GM12878 (cell line): ENCODE results near the gene SLC17A8. TPM values are rescaled to one million over a fixed set of nuclear protein-coding genes. Genes with fewer than 3 reads are reported as not detected.

Experiments used
- ATAC-seq: fragments of 200-7000 bp; cut with Tn5 transposase; 3 replicates; pipeline ENCODE4 v1.9.1; 2020; ENCODE audit warnings: mild to moderate bottlenecking, moderate library complexity
- BruUV-seq: library from RNA; stranded (reverse); fragments of 400-500 nt; replicated peaks from 2 replicates; lab custom pipeline; 2021; lab: Mats Ljungman, UMichigan
- CTCF ChIA-PET: fragments of 300-600 bp; sonication (Branson Sonifier 250); formaldehyde crosslinking; extraction: SDS; loops from one replicate; lab custom pipeline; 2021; ENCODE audit warnings: inconsistent platforms; lab: Yijun Ruan, JAX
- POLR2A ChIA-PET: fragments of 350-600 bp; formaldehyde crosslinking; extraction: SDS; loops from one replicate; lab custom pipeline; 2021; ENCODE audit warnings: inconsistent platforms; lab: Charles Lee
- RAD21 ChIA-PET: fragments of 300-600 bp; sonication (Branson Sonifier 250); formaldehyde crosslinking; loops from one replicate; lab custom pipeline; 2023; ENCODE audit warnings: antibody characterized with exemption; ENCODE audit not compliant: unreplicated experiment; lab: Charles Lee
- SMC1A ChIA-PET: fragments of 300-600 bp; sonication (Branson Sonifier 250); formaldehyde crosslinking; loops from one replicate; lab custom pipeline; 2023; ENCODE audit not compliant: unreplicated experiment, uncharacterized antibody; lab: Charles Lee
- DNase-seq: peaks from one replicate; pipeline ENCODE4 v3.0.0-alpha.2; 2011; ENCODE audit warnings: low read depth, low spot score
- FAIRE-seq: peaks from 3 replicates; lab custom pipeline; 2011; peaks lifted over from hg19 to GRCh38; lab: Jason Lieb, UNC
- H2AFZ ChIP-seq: 2 replicates; pipeline ENCODE4 v1.6.0; 2011; ENCODE audit warnings: low read depth, low read length, control low read depth; ENCODE audit not compliant: control insufficient read depth
- H3K27ac ChIP-seq: 2 replicates; pipeline ENCODE4 v1.5.1; 2011; ENCODE audit warnings: control low read depth; ENCODE audit not compliant: control insufficient read depth, insufficient read depth
- H3K27me3 ChIP-seq, 2 experiments: replicated peaks in 1 of 2; 2 replicates each; pipeline versions ENCODE4 v1.6.0 to v1.6.1; 2011; ENCODE audit warnings: low read length in 1 of 2; ENCODE audit not compliant: control insufficient read depth in 2 of 2, insufficient read depth in 2 of 2
- H3K36me3 ChIP-seq, 2 experiments: 2 replicates each; pipeline ENCODE4 v1.5.1; 2011; ENCODE audit warnings: low read length in 1 of 2; ENCODE audit not compliant: control insufficient read depth in 2 of 2, insufficient read depth in 2 of 2
- H3K4me1 ChIP-seq: 2 replicates; pipeline ENCODE4 v1.6.1; 2011; ENCODE audit warnings: mild to moderate bottlenecking, low read length, moderate library complexity, mixed read lengths; ENCODE audit not compliant: control insufficient read depth, insufficient read depth
- H3K4me2 ChIP-seq: 2 replicates; pipeline ENCODE4 v1.6.0; 2011; ENCODE audit warnings: control low read depth; ENCODE audit not compliant: control insufficient read depth, insufficient read depth
- H3K4me3 ChIP-seq: fragments of 200-600 bp; sonication (generic); 2 replicates; pipeline ENCODE4 v1.5.1; 2016
- H3K79me2 ChIP-seq: 2 replicates; pipeline ENCODE4 v1.6.0; 2011; ENCODE audit warnings: low read length; ENCODE audit not compliant: control insufficient read depth, insufficient read depth
- H3K9ac ChIP-seq: 2 replicates; pipeline ENCODE4 v1.8.0; 2011; ENCODE audit warnings: low read length, control low read depth, mixed read lengths; ENCODE audit not compliant: control insufficient read depth, insufficient read depth
- H3K9me3 ChIP-seq: replicated peaks from 3 replicates; pipeline ENCODE4 v1.5.1; 2011; ENCODE audit warnings: mild to moderate bottlenecking, low read length; ENCODE audit not compliant: control insufficient read depth, insufficient read depth
- H4K20me1 ChIP-seq: 2 replicates; pipeline ENCODE4 v1.6.0; 2011; ENCODE audit not compliant: control insufficient read depth, insufficient read depth
- ASH2L ChIP-seq: fragments of 300-600, 200-600 bp; sonication (generic); IDR thresholded peaks from 2 replicates; pipeline ENCODE4 v1.6.1; 2017; ENCODE audit warnings: low read depth, mild to moderate bottlenecking, borderline replicate concordance
- CHD4 ChIP-seq: fragments of 200-600 bp; sonication (generic); IDR thresholded peaks from 2 replicates; pipeline ENCODE4 v1.6.1; 2016; ENCODE audit warnings: mild to moderate bottlenecking
- E2F4 ChIP-seq: IDR thresholded peaks from 2 replicates; pipeline ENCODE4 v1.6.1; 2012; ENCODE audit warnings: low read depth, low read length, improper control_type of control experiment
- HDAC2 ChIP-seq: fragments of 200-600 bp; sonication (generic); IDR thresholded peaks from 2 replicates; pipeline ENCODE4 v1.6.1; 2017
- IRF5 ChIP-seq: fragments of 450-650 bp; IDR thresholded peaks from 2 replicates; pipeline ENCODE4 v1.6.1; 2017; ENCODE audit warnings: borderline replicate concordance
- LARP7 ChIP-seq: fragments of 450-650 bp; IDR thresholded peaks from 2 replicates; pipeline ENCODE4 v1.6.1; 2017; ENCODE audit warnings: mild to moderate bottlenecking
- MEF2A ChIP-seq: IDR thresholded peaks from 2 replicates; pipeline ENCODE4 v1.6.1; 2011; ENCODE audit warnings: low read depth, mild to moderate bottlenecking, low read length, moderate library complexity; ENCODE audit not compliant: insufficient read depth
- MEF2B ChIP-seq: fragments of 450-650 bp; IDR thresholded peaks from 2 replicates; pipeline ENCODE4 v1.6.1; 2018; ENCODE audit warnings: mild to moderate bottlenecking, moderate library complexity; ENCODE audit not compliant: partially characterized antibody, poor library complexity, severe bottlenecking
- MYC ChIP-seq: IDR thresholded peaks from 2 replicates; pipeline ENCODE4 v1.6.1; 2011; ENCODE audit warnings: mild to moderate bottlenecking, low read length, moderate library complexity, inconsistent platforms; ENCODE audit not compliant: insufficient read depth, insufficient replicate concordance, insufficient read length, severe bottlenecking
- NBN ChIP-seq: fragments of 450-650 bp; IDR thresholded peaks from 2 replicates; pipeline ENCODE4 v1.6.1; 2016
- NRF1 ChIP-seq: conservative IDR thresholded peaks from 2 replicates; pipeline ENCODE4 v1.6.1; 2011; ENCODE audit warnings: mild to moderate bottlenecking, low read depth, low read length, improper control_type of control experiment
- PAX5 ChIP-seq: IDR thresholded peaks from 2 replicates; pipeline ENCODE4 v1.6.1; 2011; ENCODE audit warnings: low read depth, low read length, borderline replicate concordance
- RCOR1 ChIP-seq: conservative IDR thresholded peaks from 2 replicates; pipeline ENCODE4 v1.6.1; 2012; ENCODE audit warnings: low read depth, low read length, improper control_type of control experiment
- RFX5 ChIP-seq: IDR thresholded peaks from 2 replicates; pipeline ENCODE4 v1.6.1; 2011; ENCODE audit warnings: low read depth, low read length, improper control_type of control experiment
- SKIL ChIP-seq: fragments of 450-650 bp; IDR thresholded peaks from 2 replicates; pipeline ENCODE4 v1.6.1; 2017; ENCODE audit warnings: mild to moderate bottlenecking, low read depth, inconsistent platforms; ENCODE audit not compliant: poor library complexity, severe bottlenecking
- SUPT20H ChIP-seq: IDR thresholded peaks from 2 replicates; pipeline ENCODE4 v1.6.1; 2011; ENCODE audit warnings: low read depth, mild to moderate bottlenecking, low read length, moderate library complexity, borderline replicate concordance; ENCODE audit not compliant: control insufficient read depth
- TCF7 ChIP-seq: IDR thresholded peaks from 2 replicates; pipeline ENCODE4 v1.6.1; 2014; ENCODE audit warnings: antibody characterized with exemption, borderline replicate concordance
- ZNF217 ChIP-seq: fragments of 450-650 bp; IDR thresholded peaks from 2 replicates; pipeline ENCODE4 v1.6.1; 2017; ENCODE audit warnings: antibody characterized with exemption, mild to moderate bottlenecking
- ZNF24 ChIP-seq: fragments of 450-650 bp; IDR thresholded peaks from 2 replicates; pipeline ENCODE4 v1.6.1; 2017; ENCODE audit warnings: antibody characterized with exemption, mild to moderate bottlenecking
- WGBS: methylation state at CpG from one replicate; pipeline ENCODE4 v1.1.6; 2016; ENCODE audit warnings: low lambda C conversion rate; ENCODE audit not compliant: insufficient replicate concordance, insufficient coverage; ENCODE audit errors: missing lambda C conversion rate; 5-methylcytosine and 5-hydroxymethylcytosine counted together
- in situ Hi-C: fragments of 300-500 bp; cut with MboI; formaldehyde crosslinking; loops from 9 replicates; pipeline ENCODE4 v1.14.3; 2018; ENCODE audit warnings: mixed read lengths
- intact Hi-C: fragments of 100-400 bp; cut with micrococcal nuclease; formaldehyde crosslinking; loops from one replicate; pipeline ENCODE4 v1.14.2; 2022; ENCODE audit not compliant: unreplicated experiment
- polyA plus RNA-seq, 11 experiments: library from polyadenylated mRNA; depleted of rRNA in 4 of 11; unstranded in 6 of 11; stranded (reverse) in 5 of 11; fragments of >200 nt; fragmentation: Nextera tagmentation in 4 of 11; fragmentation: Illumina TruSeq in 1 of 11; extraction: Ambion mirVana in 4 of 11; extraction: Trizol in 1 of 11; gene quantifications; 1 replicate in 1 of 11; 2 replicates in 10 of 11; pipeline versions ENCODE4 v1.2.1 to v1.2.3, GENCODE V29; 2011 to 2016; ENCODE audit warnings: inconsistent platforms in 2 of 11, missing spikeins in 2 of 11, low read depth in 1 of 11
- total RNA-seq, 4 experiments: library from RNA; depleted of rRNA in 3 of 4; stranded (reverse); fragments of >200 nt in 3 of 4; fragmentation: Illumina TruSeq in 1 of 4; extraction: Trizol in 1 of 4; gene quantifications; 2 replicates each; pipeline versions ENCODE4 v1.2.1 to v1.2.3, GENCODE V29; 2013 to 2021
- TF ChIP-seq, protein P1 (sequence below): fragments of 450-650 bp; IDR thresholded peaks from 2 replicates; pipeline ENCODE4 v1.6.1; 2016; ENCODE audit warnings: mild to moderate bottlenecking

SLC17A8 gene
- total and polyA plus RNA-seq, 10 of the 15 experiments (the other 5 are each of a cell fraction or from before 2014, with no cell fraction given) = 0.18 TPM; not detected in 9

- TF ChIP-seq E2F4 = no peak
- no peak for TF ChIP-seq RFX5
- TF ChIP-seq ZNF24 = no peak
- TF ChIP-seq SUPT20H = no peak
- no peak for TF ChIP-seq PAX5
Observed at GRCh38 chr12:100384559-100384935, 27.7 kb downstream of the SLC17A8 start (continued).

DNA sequence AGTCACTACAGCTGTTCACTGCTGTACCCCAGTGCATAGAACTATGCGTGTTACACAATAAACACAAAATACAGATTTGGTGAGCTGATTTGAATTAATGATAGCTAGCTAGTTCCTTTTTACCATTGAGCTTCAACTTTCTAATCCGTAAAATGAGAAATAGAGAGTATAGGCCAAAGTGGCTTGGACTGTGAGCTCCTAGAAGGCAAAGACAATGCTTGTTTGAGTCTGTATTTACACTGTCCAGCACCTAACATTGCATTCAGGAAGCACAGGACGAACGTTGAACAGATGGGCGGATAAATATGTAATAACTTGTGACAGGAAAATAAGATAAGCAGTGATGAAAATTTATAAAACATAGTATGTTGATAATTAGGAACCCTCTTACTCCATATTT is 31.5 kb downstream of the SLC17A8 start:
- RAD21 ChIA-PET = interaction anchor here (1.0 kb wide), 1 partner anchor 154 kb away, joined by 3 read pairs; no protein-coding TSS in a partner anchor
- SMC1A ChIA-PET = interaction anchor here (0.6 kb wide), 1 partner anchor 746 kb away, joined by 3 read pairs; no protein-coding TSS in a partner anchor
- no peak for DNase-seq
- Histone ChIP-seq H3K27ac (no peak overlapping the region), H3K36me3 (no peaks in the 10 kb centered on the region), H3K9me3 (no peaks in the 10 kb centered on the region), H3K4me1 (no peaks in the 10 kb centered on the region), H2AFZ (no peak overlapping the region), H3K9ac (no peak overlapping the region), H3K4me3 (no peak overlapping the region), H3K79me2 (no peaks in the 10 kb centered on the region), H4K20me1 (no peaks in the 10 kb centered on the region), H3K27me3 (no peaks in the 10 kb centered on the region), H3K4me2 (no peak overlapping the region)
- intact Hi-C loops (no loop called here), in situ Hi-C loops (no loop called here)
- no TSS peak for BruUV-seq
- no peak for FAIRE-seq
- WGBS = 68% methylated on average over 5 of the region's 5 CpGs
- CTCF ChIA-PET = interaction anchor here (0.7 to 3.3 kb wide), 2 partner anchors 16 to 1266 kb away, joined by 3 to 12 read pairs; no protein-coding TSS in a partner anchor
- POLR2A ChIA-PET = no interaction called here
- no peak for ATAC-seq
- TF ChIP-seq CHD4 (no peak), ZNF217 (no peak), TCF7 (no peak), ASH2L (no peak), NBN (no peak), MEF2B (no peak), IRF5 (no peak), RCOR1 (no peak), NRF1 (no peak), HDAC2 (no peak), SKIL (no peak), LARP7 (no peak), ZNF24 (no peak), MYC (no peak), MEF2A (no peak)
- TF ChIP-seq, protein P1, sequence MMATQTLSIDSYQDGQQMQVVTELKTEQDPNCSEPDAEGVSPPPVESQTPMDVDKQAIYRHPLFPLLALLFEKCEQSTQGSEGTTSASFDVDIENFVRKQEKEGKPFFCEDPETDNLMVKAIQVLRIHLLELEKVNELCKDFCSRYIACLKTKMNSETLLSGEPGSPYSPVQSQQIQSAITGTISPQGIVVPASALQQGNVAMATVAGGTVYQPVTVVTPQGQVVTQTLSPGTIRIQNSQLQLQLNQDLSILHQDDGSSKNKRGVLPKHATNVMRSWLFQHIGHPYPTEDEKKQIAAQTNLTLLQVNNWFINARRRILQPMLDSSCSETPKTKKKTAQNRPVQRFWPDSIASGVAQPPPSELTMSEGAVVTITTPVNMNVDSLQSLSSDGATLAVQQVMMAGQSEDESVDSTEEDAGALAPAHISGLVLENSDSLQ = no peak
